Liver (tissue), 9 donors: ENCODE results near the gene TUT4. TPM values are rescaled to one million over a fixed set of nuclear protein-coding genes. Genes with fewer than 3 reads are reported as not detected.

Experiments used
- DNase-seq: peaks from one replicate; pipeline ENCODE4 v3.0.0-alpha.2; 2017; ENCODE audit warnings: low spot score
- H3K27ac ChIP-seq, 2 donors: one replicate each; pipeline ENCODE4 v1.7.0; 2013; ENCODE audit warnings: inconsistent platforms in 2 of 2, low read length in 2 of 2, control low read depth in 1 of 2, low read depth in 1 of 2, mild to moderate bottlenecking in 1 of 2
- H3K27me3 ChIP-seq, 4 donors: one replicate each; pipeline versions ENCODE4 v1.6.1 to v1.7.0; 2013; ENCODE audit warnings: low read length in 3 of 4, inconsistent platforms in 1 of 4, mild to moderate bottlenecking in 1 of 4, moderate library complexity in 1 of 4; ENCODE audit not compliant: control insufficient read depth in 4 of 4, insufficient read depth in 4 of 4
- H3K36me3 ChIP-seq, 4 donors: one replicate each; pipeline versions ENCODE4 v1.6.1 to v1.7.0; 2013; ENCODE audit warnings: low read length in 3 of 4, mild to moderate bottlenecking in 3 of 4, low read depth in 1 of 4, moderate library complexity in 1 of 4; ENCODE audit not compliant: control insufficient read depth in 4 of 4, insufficient read depth in 3 of 4
- H3K4me1 ChIP-seq, 4 donors: one replicate each; pipeline versions ENCODE4 v1.6.1 to v1.7.0; 2013; ENCODE audit warnings: low read length in 3 of 4, mild to moderate bottlenecking in 3 of 4, moderate library complexity in 1 of 4; ENCODE audit not compliant: control insufficient read depth in 4 of 4, insufficient read depth in 4 of 4
- H3K4me3 ChIP-seq, 3 donors: one replicate each; pipeline versions ENCODE4 v1.6.1 to v1.7.0; 2013; ENCODE audit warnings: low read length in 3 of 3, control low read depth in 1 of 3, low read depth in 1 of 3, mild to moderate bottlenecking in 1 of 3
- H3K9ac ChIP-seq, 2 donors: one replicate each; pipeline ENCODE4 v1.7.0; 2013; ENCODE audit warnings: low read length in 2 of 2, mild to moderate bottlenecking in 2 of 2, moderate library complexity in 2 of 2, control low read depth in 1 of 2, low read depth in 1 of 2
- H3K9me3 ChIP-seq, 4 donors: one replicate each; pipeline versions ENCODE4 v1.6.1 to v1.7.0; 2013; ENCODE audit warnings: low read length in 3 of 4; ENCODE audit not compliant: control insufficient read depth in 4 of 4
- ATF3 ChIP-seq: IDR thresholded peaks from 2 replicates; pipeline ENCODE4 v1.6.1; 2016; ENCODE audit warnings: antibody characterized with exemption
- FOXA1 ChIP-seq: IDR thresholded peaks from 2 replicates; pipeline ENCODE4 v1.6.1; 2016; ENCODE audit warnings: antibody characterized with exemption
- FOXA2 ChIP-seq: IDR thresholded peaks from 2 replicates; pipeline ENCODE4 v1.6.1; 2016; ENCODE audit warnings: antibody characterized with exemption
- GABPA ChIP-seq, 2 donors: IDR thresholded peaks in 1 of 2; conservative IDR thresholded peaks in 1 of 2; 2 replicates each; pipeline ENCODE4 v1.6.1; 2016; ENCODE audit warnings: antibody characterized with exemption in 2 of 2, mild to moderate bottlenecking in 1 of 2, moderate library complexity in 1 of 2
- HNF4A ChIP-seq, 2 donors: conservative IDR thresholded peaks; 2 replicates each; pipeline ENCODE4 v1.6.1; 2016; ENCODE audit warnings: antibody characterized with exemption in 2 of 2, mild to moderate bottlenecking in 2 of 2
- HNF4G ChIP-seq: IDR thresholded peaks from 2 replicates; pipeline ENCODE4 v1.6.1; 2016; ENCODE audit warnings: antibody characterized with exemption
- JUND ChIP-seq, 2 donors: IDR thresholded peaks; 2 replicates each; pipeline ENCODE4 v1.6.1; 2016; ENCODE audit warnings: antibody characterized with exemption in 2 of 2
- NR2F2 ChIP-seq: IDR thresholded peaks from 2 replicates; pipeline ENCODE4 v1.6.1; 2016; ENCODE audit warnings: antibody characterized with exemption
- RAD21 ChIP-seq, 2 donors: IDR thresholded peaks; 2 replicates each; pipeline ENCODE4 v1.6.1; 2016; ENCODE audit warnings: antibody characterized with exemption in 2 of 2, mild to moderate bottlenecking in 2 of 2
- REST ChIP-seq: IDR thresholded peaks from 2 replicates; pipeline ENCODE4 v1.6.1; 2016; ENCODE audit warnings: antibody characterized with exemption, mild to moderate bottlenecking
- TAF1 ChIP-seq: conservative IDR thresholded peaks from 2 replicates; pipeline ENCODE4 v1.6.1; 2016; ENCODE audit warnings: antibody characterized with exemption, mild to moderate bottlenecking
- YY1 ChIP-seq: IDR thresholded peaks from 2 replicates; pipeline ENCODE4 v1.6.1; 2016; ENCODE audit warnings: antibody characterized with exemption, mild to moderate bottlenecking
- ZBTB33 ChIP-seq: IDR thresholded peaks from 2 replicates; pipeline ENCODE4 v1.6.1; 2016; ENCODE audit warnings: antibody characterized with exemption
- WGBS: extraction: QIAGEN DNeasy Blood & Tissue Kit; methylation state at CpG from one replicate; pipeline ENCODE4 v1.1.7; 2013; 5-methylcytosine and 5-hydroxymethylcytosine counted together
- polyA plus RNA-seq, 2 donors: library from polyadenylated mRNA; stranded (reverse) in 1 of 2; unstranded in 1 of 2; fragments of 200-250 nt in 1 of 2; fragments of >200 nt in 1 of 2; fragmentation: Nextera tagmentation in 1 of 2; extraction: Ambion mirVana in 1 of 2; gene quantifications; one replicate each; pipeline versions ENCODE4 v1.2.1 to v1.2.3, GENCODE V29; 2013 to 2015
- total RNA-seq, 2 donors: library from RNA; depleted of rRNA; stranded (reverse); fragments of >200 nt; gene quantifications; one replicate each; pipeline ENCODE4 v1.2.3, GENCODE V29; 2014
- TF ChIP-seq, protein P1 (sequence below): IDR thresholded peaks from 2 replicates; pipeline ENCODE4 v1.6.1; 2016; ENCODE audit warnings: antibody characterized with exemption
- donor health status: healthy.
- donor health status: healthy.
- donor health status: healthy.
- donor health status: healthy.
- donor health status: healthy.

Gene TUT4
- total and polyA plus RNA-seq, 4 donors: 12.2 to 28.0 (median 24.0) TPM

GRCh38 chr1:52532731-52533327 lies 20.1 kb downstream of the TUT4 start:
- no peak overlapping the region for H3K27ac ChIP-seq

DNA sequence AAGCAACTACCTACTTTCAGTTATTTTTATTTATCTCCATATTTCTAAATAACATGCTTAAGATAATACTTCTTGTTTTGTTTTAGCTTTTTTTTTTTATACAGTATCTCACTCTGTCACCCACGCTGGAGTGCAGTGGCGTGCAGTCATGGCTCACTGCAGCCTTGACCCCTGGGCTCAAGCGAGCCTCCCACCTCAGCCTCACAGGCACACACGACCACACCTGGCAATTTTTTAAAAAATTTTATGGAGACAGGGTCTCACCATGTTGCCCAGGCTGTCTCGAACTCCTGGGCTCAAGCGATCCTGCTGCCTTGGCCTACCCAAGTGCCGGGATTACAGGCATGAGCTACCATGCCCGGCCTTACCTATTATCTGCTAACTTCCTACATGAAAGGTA lies 20.6 kb downstream of the TUT4 start:
- no peaks in the 10 kb centered on the region for H3K36me3 ChIP-seq
- H3K27ac ChIP-seq: no peak overlapping the region
- no peaks in the 10 kb centered on the region for H3K27me3 ChIP-seq
- no peak overlapping the region for H3K9ac ChIP-seq
- WGBS: 95% methylated on average over 8 of the region's 8 CpGs
- no peaks in the 10 kb centered on the region for H3K9me3 ChIP-seq
- H3K4me3 ChIP-seq: no peak overlapping the region
- H3K4me1 ChIP-seq: peaks cover 0 to 3% (median under 1%) of the 10 kb centered on the region in 4 donors
- no peak for DNase-seq
- no peak for TF ChIP-seq JUND (IDR thresholded peaks at IDR 0.05)
- no peak for TF ChIP-seq GABPA (IDR thresholded peaks at IDR 0.05 in 1 of 2, conservative IDR thresholded peaks at IDR 0.05 in 1 of 2)
- no peak for TF ChIP-seq FOXA2
- no peak for TF ChIP-seq FOXA1
- TF ChIP-seq ZBTB33: no peak
- no peak for TF ChIP-seq REST

More at GRCh38 chr1:52532731-52533327, 20.1 kb downstream of the TUT4 start:
- DNase-seq: no peak
- no peak for TF ChIP-seq REST
- no peak for TF ChIP-seq YY1
- no peak for TF ChIP-seq FOXA1
- no peak for TF ChIP-seq NR2F2
- TF ChIP-seq HNF4A (conservative IDR thresholded peaks at IDR 0.05): no peak
- no peak for TF ChIP-seq GABPA (IDR thresholded peaks at IDR 0.05 in 1 of 2, conservative IDR thresholded peaks at IDR 0.05 in 1 of 2)
- no peak for TF ChIP-seq HNF4G
- TF ChIP-seq RAD21 (IDR thresholded peaks at IDR 0.05): no peak
- TF ChIP-seq JUND (IDR thresholded peaks at IDR 0.05): no peak
- TF ChIP-seq TAF1: no peak
- TF ChIP-seq ATF3: no peak
- no peak for TF ChIP-seq FOXA2
- TF ChIP-seq, protein P1, sequence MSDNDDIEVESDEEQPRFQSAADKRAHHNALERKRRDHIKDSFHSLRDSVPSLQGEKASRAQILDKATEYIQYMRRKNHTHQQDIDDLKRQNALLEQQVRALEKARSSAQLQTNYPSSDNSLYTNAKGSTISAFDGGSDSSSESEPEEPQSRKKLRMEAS: no peak
- no peak for TF ChIP-seq ZBTB33
- WGBS: 93% methylated on average over 2 of the region's 2 CpGs
- no peaks in the 10 kb centered on the region for H3K27me3 ChIP-seq
- no peak overlapping the region for H3K9ac ChIP-seq
- H3K9me3 ChIP-seq: no peaks in the 10 kb centered on the region
- peaks cover 0 to 3% (median under 1%) of the 10 kb centered on the region in 4 donors for H3K4me1 ChIP-seq
- H3K36me3 ChIP-seq: no peaks in the 10 kb centered on the region
- no peak overlapping the region for H3K4me3 ChIP-seq
